Measurements from ENCODE around the gene KLHL22. TPM values are rescaled to one million over a fixed set of nuclear protein-coding genes. Genes with fewer than 3 reads are reported as not detected.

The KLHL22 gene
- total RNA-seq, 1 experiment from 2014 or later, result 14.5 TPM

DNA sequence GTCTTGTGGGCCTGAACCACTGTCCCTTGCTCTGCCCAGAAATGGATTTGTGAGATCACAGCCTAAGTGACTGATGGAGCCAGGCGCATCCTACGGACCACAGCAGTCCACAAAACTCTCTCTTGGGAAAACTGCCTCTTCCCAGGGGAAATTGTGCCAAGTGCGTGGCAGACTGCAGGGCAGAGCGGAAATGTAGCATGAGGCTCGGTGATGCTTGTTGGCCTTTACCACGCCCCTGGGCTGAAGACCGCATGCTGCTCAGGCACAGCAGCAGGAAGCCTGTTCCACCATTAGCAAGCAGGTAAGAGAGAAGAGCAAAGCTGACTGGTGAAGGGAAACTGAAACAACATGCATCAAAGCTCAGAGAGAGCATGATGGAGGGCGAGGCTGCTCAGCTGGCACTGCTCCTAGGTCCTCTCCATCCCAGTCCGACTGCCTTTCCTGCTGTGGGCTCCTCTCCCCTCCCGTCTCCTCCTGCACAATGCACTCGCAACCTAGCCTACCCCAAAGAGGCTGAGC is 31.4 kb downstream of the KLHL22 start:
- no peak for DNase-seq (ENCODE audit: low read depth, low spot score)
- POLR2A ChIA-PET, result no interaction called here

DNA sequence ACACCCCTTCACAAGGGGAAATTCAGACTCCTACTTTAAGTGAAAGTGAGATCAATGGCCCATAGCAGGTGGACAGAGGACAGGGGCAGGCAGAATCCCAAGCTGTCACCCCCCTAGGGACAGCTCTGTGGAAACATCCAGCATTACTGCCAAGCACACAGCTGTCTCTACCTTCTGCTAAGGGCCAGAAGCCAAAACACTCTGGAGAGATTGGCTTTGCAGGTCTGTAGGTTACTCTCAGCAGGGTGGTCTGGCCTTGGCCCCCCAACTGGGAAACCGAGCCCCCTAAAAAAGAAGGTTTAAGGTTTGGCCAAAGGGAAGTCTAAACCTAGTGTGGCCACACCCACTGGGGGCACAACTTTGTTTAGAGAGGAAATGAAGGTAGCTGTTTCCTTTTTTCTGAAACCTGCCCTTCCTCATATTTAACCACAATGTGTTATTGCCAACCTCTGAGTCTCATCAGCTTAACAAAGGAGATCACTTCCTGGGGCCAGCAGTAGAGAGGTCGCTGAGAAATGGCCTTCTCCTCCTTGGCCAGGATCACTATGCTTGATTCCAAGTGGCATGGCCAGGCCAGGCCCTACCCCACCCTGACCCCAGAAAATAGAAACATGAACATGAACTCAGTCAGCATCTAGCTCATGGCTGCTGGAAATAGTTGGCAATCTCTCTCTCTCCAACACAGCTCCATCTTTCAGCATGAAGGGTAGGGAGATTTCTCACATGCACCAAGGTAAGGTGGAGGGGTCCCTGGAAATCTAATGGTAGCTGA is 32.1 kb downstream of the KLHL22 start:
- CTCF ChIA-PET, result interaction anchor here (0.6 kb wide), 1 partner anchor 170 kb away, joined by 3 read pairs; no protein-coding TSS in a partner anchor
- no peak overlapping the region for H3K27ac ChIP-seq (ENCODE audit: low read length)
- in situ Hi-C loops (cut with HindIII; ENCODE audit: low pct_unique_long_range_greater_than_20kb, low sequenced_read_pairs), result no loop called here
- no TSS peak for BruUV-seq (replicated peaks)
- intact Hi-C loops (cut with micrococcal nuclease; ENCODE audit: unreplicated experiment), result no loop called here
- no peaks in the 10 kb centered on the region for H3K36me3 ChIP-seq (ENCODE audit: control insufficient read depth, insufficient read depth, low read length)
- no peaks in the 10 kb centered on the region for H3K4me1 ChIP-seq (ENCODE audit: control insufficient read depth, insufficient read depth, low read length)
- POLR2A ChIA-PET, result no interaction called here
- H3K4me3 ChIP-seq (ENCODE audit: low read depth in 2 of 2, low read length in 2 of 2), result no peak overlapping the region
- H3K27me3 ChIP-seq (ENCODE audit: control insufficient read depth, insufficient read depth, low read length), result no peaks in the 10 kb centered on the region
- TF ChIP-seq TCF7L2 (IDR thresholded peaks at IDR 0.05; ENCODE audit: low read depth, low read length) (no peak), POLR2AphosphoS5 (IDR thresholded peaks at IDR 0.05; ENCODE audit: low read depth, low read length) (no peak), SIN3A (IDR thresholded peaks at IDR 0.05; ENCODE audit: borderline replicate concordance, insufficient read depth, low read depth, low read length) (no peak)
- TF ChIP-seq, protein P1, sequence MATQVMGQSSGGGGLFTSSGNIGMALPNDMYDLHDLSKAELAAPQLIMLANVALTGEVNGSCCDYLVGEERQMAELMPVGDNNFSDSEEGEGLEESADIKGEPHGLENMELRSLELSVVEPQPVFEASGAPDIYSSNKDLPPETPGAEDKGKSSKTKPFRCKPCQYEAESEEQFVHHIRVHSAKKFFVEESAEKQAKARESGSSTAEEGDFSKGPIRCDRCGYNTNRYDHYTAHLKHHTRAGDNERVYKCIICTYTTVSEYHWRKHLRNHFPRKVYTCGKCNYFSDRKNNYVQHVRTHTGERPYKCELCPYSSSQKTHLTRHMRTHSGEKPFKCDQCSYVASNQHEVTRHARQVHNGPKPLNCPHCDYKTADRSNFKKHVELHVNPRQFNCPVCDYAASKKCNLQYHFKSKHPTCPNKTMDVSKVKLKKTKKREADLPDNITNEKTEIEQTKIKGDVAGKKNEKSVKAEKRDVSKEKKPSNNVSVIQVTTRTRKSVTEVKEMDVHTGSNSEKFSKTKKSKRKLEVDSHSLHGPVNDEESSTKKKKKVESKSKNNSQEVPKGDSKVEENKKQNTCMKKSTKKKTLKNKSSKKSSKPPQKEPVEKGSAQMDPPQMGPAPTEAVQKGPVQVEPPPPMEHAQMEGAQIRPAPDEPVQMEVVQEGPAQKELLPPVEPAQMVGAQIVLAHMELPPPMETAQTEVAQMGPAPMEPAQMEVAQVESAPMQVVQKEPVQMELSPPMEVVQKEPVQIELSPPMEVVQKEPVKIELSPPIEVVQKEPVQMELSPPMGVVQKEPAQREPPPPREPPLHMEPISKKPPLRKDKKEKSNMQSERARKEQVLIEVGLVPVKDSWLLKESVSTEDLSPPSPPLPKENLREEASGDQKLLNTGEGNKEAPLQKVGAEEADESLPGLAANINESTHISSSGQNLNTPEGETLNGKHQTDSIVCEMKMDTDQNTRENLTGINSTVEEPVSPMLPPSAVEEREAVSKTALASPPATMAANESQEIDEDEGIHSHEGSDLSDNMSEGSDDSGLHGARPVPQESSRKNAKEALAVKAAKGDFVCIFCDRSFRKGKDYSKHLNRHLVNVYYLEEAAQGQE (IDR thresholded peaks at IDR 0.05; ENCODE audit: insufficient read depth in 1 of 2, low read depth in 2 of 2, low read length in 1 of 2), result no peak
- TF ChIP-seq, protein P2, sequence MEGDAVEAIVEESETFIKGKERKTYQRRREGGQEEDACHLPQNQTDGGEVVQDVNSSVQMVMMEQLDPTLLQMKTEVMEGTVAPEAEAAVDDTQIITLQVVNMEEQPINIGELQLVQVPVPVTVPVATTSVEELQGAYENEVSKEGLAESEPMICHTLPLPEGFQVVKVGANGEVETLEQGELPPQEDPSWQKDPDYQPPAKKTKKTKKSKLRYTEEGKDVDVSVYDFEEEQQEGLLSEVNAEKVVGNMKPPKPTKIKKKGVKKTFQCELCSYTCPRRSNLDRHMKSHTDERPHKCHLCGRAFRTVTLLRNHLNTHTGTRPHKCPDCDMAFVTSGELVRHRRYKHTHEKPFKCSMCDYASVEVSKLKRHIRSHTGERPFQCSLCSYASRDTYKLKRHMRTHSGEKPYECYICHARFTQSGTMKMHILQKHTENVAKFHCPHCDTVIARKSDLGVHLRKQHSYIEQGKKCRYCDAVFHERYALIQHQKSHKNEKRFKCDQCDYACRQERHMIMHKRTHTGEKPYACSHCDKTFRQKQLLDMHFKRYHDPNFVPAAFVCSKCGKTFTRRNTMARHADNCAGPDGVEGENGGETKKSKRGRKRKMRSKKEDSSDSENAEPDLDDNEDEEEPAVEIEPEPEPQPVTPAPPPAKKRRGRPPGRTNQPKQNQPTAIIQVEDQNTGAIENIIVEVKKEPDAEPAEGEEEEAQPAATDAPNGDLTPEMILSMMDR (IDR thresholded peaks at IDR 0.05), result no peak
- ATAC-seq, result no peak
- no peaks in the 10 kb centered on the region for H3K9me3 ChIP-seq (ENCODE audit: control insufficient read depth, insufficient read depth, low read depth, low read length)
- DNase-seq (ENCODE audit: low read depth, low spot score), result no peak

More for the DNA sequence above, 31.4 kb downstream of the KLHL22 start:
- no TSS peak for BruUV-seq (replicated peaks)
- Histone ChIP-seq H3K27me3 (ENCODE audit: control insufficient read depth, insufficient read depth, low read length) (no peaks in the 10 kb centered on the region), H3K4me3 (ENCODE audit: low read depth in 2 of 2, low read length in 2 of 2) (no peak overlapping the region), H3K36me3 (ENCODE audit: control insufficient read depth, insufficient read depth, low read length) (no peaks in the 10 kb centered on the region), H3K4me1 (ENCODE audit: control insufficient read depth, insufficient read depth, low read length) (no peaks in the 10 kb centered on the region), H3K27ac (ENCODE audit: low read length) (no peak overlapping the region), H3K9me3 (ENCODE audit: control insufficient read depth, insufficient read depth, low read depth, low read length) (no peaks in the 10 kb centered on the region)
- CTCF ChIA-PET, result no interaction called here
- ATAC-seq, result no peak
- TF ChIP-seq, protein P2 (IDR thresholded peaks at IDR 0.05), result no peak
- TF ChIP-seq, protein P1 (IDR thresholded peaks at IDR 0.05; ENCODE audit: insufficient read depth in 1 of 2, low read depth in 2 of 2, low read length in 1 of 2), result no peak
- TF ChIP-seq POLR2AphosphoS5 (IDR thresholded peaks at IDR 0.05; ENCODE audit: low read depth, low read length) (no peak), TCF7L2 (IDR thresholded peaks at IDR 0.05; ENCODE audit: low read depth, low read length) (no peak), SIN3A (IDR thresholded peaks at IDR 0.05; ENCODE audit: borderline replicate concordance, insufficient read depth, low read depth, low read length) (no peak)
- intact Hi-C loops (cut with micrococcal nuclease; ENCODE audit: unreplicated experiment), result no loop called here
- in situ Hi-C loops (cut with HindIII; ENCODE audit: low pct_unique_long_range_greater_than_20kb, low sequenced_read_pairs), result no loop called here

Measured in Panc1 (cell line).